ENCODE results near the gene MVD. TPM values are rescaled to one million over a fixed set of nuclear protein-coding genes. Genes with fewer than 3 reads are reported as not detected.

Gene MVD
- total and polyA plus RNA-seq, 2 of the 4 experiments (the other 2 are of a cell fraction), result 18.3 to 28.4 TPM

- intact Hi-C loops (cut with micrococcal nuclease), result no loop called here
- H3K27me3 ChIP-seq (ENCODE audit: control insufficient read depth, insufficient read depth, low read length), result no peaks in the 10 kb centered on the region
- H3K27ac ChIP-seq (ENCODE audit: insufficient read depth, low read length), result peak overlapping the region; percentile 65; the same call in 1 of the 2 replicates
- H3K4me2 ChIP-seq (ENCODE audit: low read depth, low read length), result peak overlapping the region; percentile 99
- peaks cover 26% of the 10 kb centered on the region; the same call in 1 of the 2 replicates for H4K20me1 ChIP-seq (ENCODE audit: insufficient read depth, low read length)
- H2BK20ac ChIP-seq (ENCODE audit: low read depth, low read length), result no peak overlapping the region
- no peak overlapping the region for H2BK5ac ChIP-seq (ENCODE audit: low read depth, low read length, poor library complexity, severe bottlenecking)
- H2BK15ac ChIP-seq (ENCODE audit: low read depth, low read length), result no peak overlapping the region
- CTCF ChIA-PET, result no interaction called here
- H4K8ac ChIP-seq (ENCODE audit: low read depth in 2 of 2, low read length in 2 of 2), result peak overlapping the region; percentile 50 to 89; a peak in 3 of 4 replicates
- ATAC-seq (ENCODE audit: low read depth) (no peak), DNase-seq (no peak)
- peak overlapping the region; percentile 98 for H2AK9ac ChIP-seq (replicated peaks; ENCODE audit: low read depth, low read length, poor library complexity)
- H2AK5ac ChIP-seq (ENCODE audit: low read depth, low read length), result peak overlapping the region; percentile 62
- no peaks in the 10 kb centered on the region for H3K9me3 ChIP-seq (ENCODE audit: control insufficient read depth, insufficient read depth, low read length)
- H2AFZ ChIP-seq (replicated peaks; ENCODE audit: low read length, poor library complexity), result peak overlapping the region; percentile 94
- dilution Hi-C loops (cut with HindIII; ENCODE audit: low sequenced_read_pairs, unreplicated experiment), result no loop called here
- H3K14ac ChIP-seq (replicated peaks; ENCODE audit: low read depth, low read length), result peak overlapping the region; percentile 37; the same call in 1 of the 2 replicates
- no TSS peak for BruUV-seq (replicated peaks)
- POLR2A ChIA-PET (ENCODE audit: unreplicated experiment), result no interaction called here
- H3K23ac ChIP-seq (ENCODE audit: low read depth, low read length), result no peak overlapping the region
- peak overlapping the region; percentile 95 for H3K4me3 ChIP-seq (ENCODE audit: insufficient read depth, low read depth, low read length)
- H2BK120ac ChIP-seq (ENCODE audit: low read depth, low read length), result no peak overlapping the region
- TF ChIP-seq CTCF (conservative IDR thresholded peaks at IDR 0.05; ENCODE audit: low read depth, low read length) (no peak), USF2 (IDR thresholded peaks at IDR 0.05; ENCODE audit: low read depth, low read length) (no peak), NFE2L2 (IDR thresholded peaks at IDR 0.05; ENCODE audit: low read depth, low read length) (no peak), POLR2A (IDR thresholded peaks at IDR 0.05; ENCODE audit: low read depth, low read length) (no peak), CHD1 (IDR thresholded peaks at IDR 0.05; ENCODE audit: low read depth, low read length) (no peak), SMC3 (IDR thresholded peaks at IDR 0.05; ENCODE audit: low read depth, low read length) (no peak), BHLHE40 (IDR thresholded peaks at IDR 0.05; ENCODE audit: low read depth, low read length) (no peak), RAD21 (IDR thresholded peaks at IDR 0.05; ENCODE audit: low read length) (no peak), ELK1 (IDR thresholded peaks at IDR 0.05; ENCODE audit: borderline replicate concordance, low read depth, low read length) (no peak)
- H4K5ac ChIP-seq (ENCODE audit: low read depth, low read length), result no peak overlapping the region
- no peak overlapping the region for H3K18ac ChIP-seq (ENCODE audit: low read depth, low read length)
- H3K79me1 ChIP-seq (ENCODE audit: low read depth in 1 of 2, low read length in 2 of 2), result peaks cover 26 to 68% of the 10 kb centered on the region in 2 experiments
- H4K91ac ChIP-seq (ENCODE audit: insufficient read depth, low read depth, low read length), result no peak overlapping the region; the same call in 1 of the 2 replicates
- peaks cover 11% of the 10 kb centered on the region for H3K4me1 ChIP-seq (ENCODE audit: control insufficient read depth, insufficient read depth, low read length)
- peak overlapping the region; percentile 81 for H3K4ac ChIP-seq (ENCODE audit: low read depth, low read length)
- 0 out of 2 replicates have a peak, but pooled peaks cover 2% of the 10 kb centered on the region for H3K36me3 ChIP-seq (ENCODE audit: control insufficient read depth, insufficient read depth, low read length)
- no peak overlapping the region for H3K56ac ChIP-seq (ENCODE audit: extremely low read depth, insufficient read depth, low read length)
- peak overlapping the region; percentile 80 for H3K9ac ChIP-seq (ENCODE audit: low read depth, low read length)
- no peaks in the 10 kb centered on the region for H3K9me1 ChIP-seq (ENCODE audit: insufficient read depth, low read length)
- in situ Hi-C loops (cut with MboI; ENCODE audit: low sequenced_read_pairs), result no loop called here
- WGBS, 2 experiments (ENCODE audit: extremely low coverage in 2 of 2, insufficient read length in 1 of 2), result 80% methylated on average over 1 of the region's 17 CpGs; no CpG with 5 or more reads in 1 of the 2 experiments
Measured at GRCh38 chr16:88706965-88707826, 44.3 kb upstream of the MVD start.
